MM.1S (cell line): Measurements from ENCODE around the gene ITPRID1.

Experiments used
- CTCF ChIP-seq: fragments of 300-600 bp; sonication (generic); IDR thresholded peaks from 2 replicates; pipeline ENCODE4 v1.5.1; 2016; ENCODE audit warnings: antibody characterized with exemption, low read length, mixed read lengths
- EZH2 ChIP-seq: fragments of 300-600 bp; sonication (generic); optimal IDR thresholded peaks from 2 replicates; pipeline ENCODE3; 2017; ENCODE audit warnings: low read depth, mild to moderate bottlenecking, antibody characterized with exemption, low read length, mixed read lengths

GRCh38 chr7:31495653-31496052 is 18.2 kb upstream of the ITPRID1 start:
- TF ChIP-seq CTCF, result no peak
- no peak for TF ChIP-seq EZH2
